ENCODE measurements around the gene ECSCR. TPM values are rescaled to one million over a fixed set of nuclear protein-coding genes. Genes with fewer than 3 reads are reported as not detected.
A peak's percentile ranks its signal among the peaks of the same experiment; 100 is the strongest.

The ECSCR gene
- total RNA-seq, 2 experiments from 2014 or later: not detected

- peak; percentile 35 for DNase-seq (ENCODE audit: low spot score)
- CTCF ChIA-PET (ENCODE audit: unreplicated experiment): no interaction called here
- Histone ChIP-seq H3K9me3 (ENCODE audit: low read length) (no peaks in the 10 kb centered on the region), H2AFZ (ENCODE audit: low read length) (no peak within 1 kb of the TSS), H3K4me1 (ENCODE audit: insufficient read depth, low read length, poor library complexity, severe bottlenecking) (peaks cover 5% of the 10 kb centered on the region), H3K79me2 (ENCODE audit: insufficient read depth, low read depth, low read length) (no peaks in the 10 kb centered on the region), H4K20me1 (ENCODE audit: insufficient read depth, low read length) (no peaks in the 10 kb centered on the region), H3K4me3 (ENCODE audit: low read depth, low read length, poor library complexity, severe bottlenecking) (no peak within 1 kb of the TSS), H3K27ac (ENCODE audit: low read depth, low read length, poor library complexity, severe bottlenecking) (no peak within 1 kb of the TSS), H3K9me2 (ENCODE audit: insufficient read depth, low read length) (no peaks in the 10 kb centered on the region), H3K36me3 (ENCODE audit: insufficient read depth, low read length) (no peaks in the 10 kb centered on the region), H3K4me2 (ENCODE audit: low read length) (no peak within 1 kb of the TSS)
- TF ChIP-seq, protein P1, sequence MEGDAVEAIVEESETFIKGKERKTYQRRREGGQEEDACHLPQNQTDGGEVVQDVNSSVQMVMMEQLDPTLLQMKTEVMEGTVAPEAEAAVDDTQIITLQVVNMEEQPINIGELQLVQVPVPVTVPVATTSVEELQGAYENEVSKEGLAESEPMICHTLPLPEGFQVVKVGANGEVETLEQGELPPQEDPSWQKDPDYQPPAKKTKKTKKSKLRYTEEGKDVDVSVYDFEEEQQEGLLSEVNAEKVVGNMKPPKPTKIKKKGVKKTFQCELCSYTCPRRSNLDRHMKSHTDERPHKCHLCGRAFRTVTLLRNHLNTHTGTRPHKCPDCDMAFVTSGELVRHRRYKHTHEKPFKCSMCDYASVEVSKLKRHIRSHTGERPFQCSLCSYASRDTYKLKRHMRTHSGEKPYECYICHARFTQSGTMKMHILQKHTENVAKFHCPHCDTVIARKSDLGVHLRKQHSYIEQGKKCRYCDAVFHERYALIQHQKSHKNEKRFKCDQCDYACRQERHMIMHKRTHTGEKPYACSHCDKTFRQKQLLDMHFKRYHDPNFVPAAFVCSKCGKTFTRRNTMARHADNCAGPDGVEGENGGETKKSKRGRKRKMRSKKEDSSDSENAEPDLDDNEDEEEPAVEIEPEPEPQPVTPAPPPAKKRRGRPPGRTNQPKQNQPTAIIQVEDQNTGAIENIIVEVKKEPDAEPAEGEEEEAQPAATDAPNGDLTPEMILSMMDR (conservative IDR thresholded peaks at IDR 0.05; ENCODE audit: low read length): no peak
- no peak for TF ChIP-seq EZH2phosphoT487 (IDR thresholded peaks at IDR 0.05; ENCODE audit: borderline replicate concordance, low read depth, low read length)
- POLR2A ChIA-PET: no interaction called here
- BruUV-seq (replicated peaks): no TSS peak
- intact Hi-C loops (cut with micrococcal nuclease; ENCODE audit: unreplicated experiment): no loop called here
Observed at GRCh38 chr5:139470821-139471300, 8.3 kb upstream of the ECSCR start, which contains the start of gene SMIM33. Gene SMIM33, plus strand, starts transcription at chr5:139471004. Its CDS starts 118 bp downstream, at chr5:139471122.

DNA sequence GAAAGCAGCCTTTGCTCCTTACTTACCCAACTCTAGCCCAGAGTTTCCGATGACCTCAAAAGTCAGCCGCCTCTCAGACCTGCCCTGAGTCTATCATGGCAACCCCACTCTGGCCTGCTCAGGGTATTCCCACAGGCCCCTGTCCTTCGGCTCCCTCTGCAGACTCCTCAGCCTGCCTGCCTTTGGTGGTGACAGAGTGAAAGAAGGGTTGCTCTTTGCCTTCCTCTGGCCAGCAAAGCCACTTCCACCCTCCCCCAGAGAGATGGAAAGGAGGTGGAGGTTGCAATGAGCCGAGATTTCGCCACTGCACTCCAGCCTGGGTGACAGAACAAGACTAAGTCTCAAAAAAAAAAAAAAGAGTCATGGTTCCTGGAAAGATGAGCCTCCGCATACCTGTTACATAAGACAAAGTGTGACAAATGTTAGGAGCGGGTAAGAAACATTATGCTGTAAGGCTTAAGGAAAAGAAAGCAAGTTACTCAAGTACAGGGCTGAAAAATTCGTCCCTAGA is 5.9 kb upstream of the ECSCR start:
- intact Hi-C loops (cut with micrococcal nuclease; ENCODE audit: unreplicated experiment): no loop called here
- DNase-seq (ENCODE audit: low spot score): no peak
- no peaks in the 10 kb centered on the region for H3K36me3 ChIP-seq (ENCODE audit: insufficient read depth, low read length)
- H2AFZ ChIP-seq (ENCODE audit: low read length): no peak overlapping the region
- CTCF ChIA-PET (ENCODE audit: unreplicated experiment): no interaction called here
- H3K4me2 ChIP-seq (ENCODE audit: low read length): no peak overlapping the region
- peaks cover 5% of the 10 kb centered on the region for H3K4me1 ChIP-seq (ENCODE audit: insufficient read depth, low read length, poor library complexity, severe bottlenecking)
- no peaks in the 10 kb centered on the region for H4K20me1 ChIP-seq (ENCODE audit: insufficient read depth, low read length)
- H3K27ac ChIP-seq (ENCODE audit: low read depth, low read length, poor library complexity, severe bottlenecking): no peak overlapping the region
- no peaks in the 10 kb centered on the region for H3K9me3 ChIP-seq (ENCODE audit: low read length)
- no peak overlapping the region for H3K4me3 ChIP-seq (ENCODE audit: low read depth, low read length, poor library complexity, severe bottlenecking)
- BruUV-seq (replicated peaks): no TSS peak
- POLR2A ChIA-PET: interaction anchor here (0.6 kb wide), 1 partner anchor 733 kb away, joined by 4 read pairs; no protein-coding TSS in a partner anchor
- H3K79me2 ChIP-seq (ENCODE audit: insufficient read depth, low read depth, low read length): no peaks in the 10 kb centered on the region
- TF ChIP-seq, protein P1 (conservative IDR thresholded peaks at IDR 0.05; ENCODE audit: low read length): no peak
- no peak for TF ChIP-seq EZH2phosphoT487 (IDR thresholded peaks at IDR 0.05; ENCODE audit: borderline replicate concordance, low read depth, low read length)
- no peaks in the 10 kb centered on the region for H3K9me2 ChIP-seq (ENCODE audit: insufficient read depth, low read length)

GRCh38 chr5:139461698-139462097 is 845 bp downstream of the ECSCR start:
- H3K4me2 ChIP-seq (ENCODE audit: low read length): no peak overlapping the region
- no peak overlapping the region for H3K4me3 ChIP-seq (ENCODE audit: low read depth, low read length, poor library complexity, severe bottlenecking)
- intact Hi-C loops (cut with micrococcal nuclease; ENCODE audit: unreplicated experiment): no loop called here
- no peak for DNase-seq (ENCODE audit: low spot score)
- no peaks in the 10 kb centered on the region for H4K20me1 ChIP-seq (ENCODE audit: insufficient read depth, low read length)
- no peak overlapping the region for H2AFZ ChIP-seq (ENCODE audit: low read length)
- no TSS peak for BruUV-seq (replicated peaks)
- H3K79me2 ChIP-seq (ENCODE audit: insufficient read depth, low read depth, low read length): no peaks in the 10 kb centered on the region
- H3K4me1 ChIP-seq (ENCODE audit: insufficient read depth, low read length, poor library complexity, severe bottlenecking): peaks cover 8% of the 10 kb centered on the region
- H3K9me2 ChIP-seq (ENCODE audit: insufficient read depth, low read length): no peaks in the 10 kb centered on the region
- TF ChIP-seq EZH2phosphoT487 (IDR thresholded peaks at IDR 0.05; ENCODE audit: borderline replicate concordance, low read depth, low read length): no peak
- TF ChIP-seq, protein P1 (conservative IDR thresholded peaks at IDR 0.05; ENCODE audit: low read length): no peak
- H3K36me3 ChIP-seq (ENCODE audit: insufficient read depth, low read length): no peaks in the 10 kb centered on the region
- ChIA-PET CTCF (ENCODE audit: unreplicated experiment) (interaction anchor here (0.6 kb wide), 1 partner anchor 14 kb away, joined by 3 read pairs; no protein-coding TSS in a partner anchor), POLR2A (no interaction called here)
- H3K27ac ChIP-seq (ENCODE audit: low read depth, low read length, poor library complexity, severe bottlenecking): no peak overlapping the region
- H3K9me3 ChIP-seq (ENCODE audit: low read length): no peaks in the 10 kb centered on the region
